Ishikawa (cell line): Measurements from ENCODE around the gene TXNDC15.

Source experiments
- CEBPB ChIP-seq: IDR thresholded peaks from 2 replicates; pipeline ENCODE4 v1.6.1; 2012
- CREB1 ChIP-seq: IDR thresholded peaks from 2 replicates; pipeline ENCODE4 v1.6.1; 2012; ENCODE audit warnings: low read depth
- EGR1 ChIP-seq: IDR thresholded peaks from 2 replicates; pipeline ENCODE4 v1.6.1; 2012
- EP300 ChIP-seq: IDR thresholded peaks from 2 replicates; pipeline ENCODE4 v1.6.1; 2012; ENCODE audit warnings: borderline replicate concordance
- FOXM1 ChIP-seq: IDR thresholded peaks from 2 replicates; pipeline ENCODE4 v1.6.1; 2012; ENCODE audit warnings: low read depth, borderline replicate concordance
- MAX ChIP-seq: IDR thresholded peaks from 2 replicates; pipeline ENCODE4 v1.6.1; 2012
- NFIC ChIP-seq: IDR thresholded peaks from 2 replicates; pipeline ENCODE4 v1.6.1; 2012
- RAD21 ChIP-seq: IDR thresholded peaks from 2 replicates; pipeline ENCODE4 v1.6.1; 2012; ENCODE audit warnings: low read depth
- REST ChIP-seq: IDR thresholded peaks from 2 replicates; pipeline ENCODE4 v1.6.1; 2012; ENCODE audit warnings: low read depth, mild to moderate bottlenecking
- TAF1 ChIP-seq: IDR thresholded peaks from 2 replicates; pipeline ENCODE4 v1.6.1; 2012; ENCODE audit warnings: low read depth, mild to moderate bottlenecking
- TCF12 ChIP-seq: IDR thresholded peaks from 2 replicates; pipeline ENCODE4 v1.6.1; 2012; ENCODE audit warnings: low read depth
- TEAD4 ChIP-seq: IDR thresholded peaks from 2 replicates; pipeline ENCODE4 v1.6.1; 2012
- USF1 ChIP-seq: IDR thresholded peaks from 2 replicates; pipeline ENCODE4 v1.6.1; 2012
- YY1 ChIP-seq: IDR thresholded peaks from 2 replicates; pipeline ENCODE4 v1.6.1; 2012; ENCODE audit warnings: low read depth
- ZBTB7A ChIP-seq: IDR thresholded peaks from 2 replicates; pipeline ENCODE4 v1.6.1; 2012; ENCODE audit warnings: low read depth

Gene TXNDC15

GRCh38 chr5:134889335-134889734 lies 15.2 kb downstream of the TXNDC15 start:
- TF ChIP-seq MAX, result no peak
- no peak for TF ChIP-seq TAF1
- no peak for TF ChIP-seq EP300
- TF ChIP-seq TEAD4, result no peak
- no peak for TF ChIP-seq ZBTB7A
- TF ChIP-seq RAD21, result no peak
- no peak for TF ChIP-seq EGR1
- no peak for TF ChIP-seq YY1
- no peak for TF ChIP-seq FOXM1
- no peak for TF ChIP-seq TCF12
- no peak for TF ChIP-seq CEBPB
- no peak for TF ChIP-seq CREB1
- no peak for TF ChIP-seq NFIC
- no peak for TF ChIP-seq USF1
- no peak for TF ChIP-seq REST

GRCh38 chr5:134891473-134891872 lies 17.3 kb downstream of the TXNDC15 start:
- no peak for TF ChIP-seq YY1
- TF ChIP-seq RAD21, result no peak
- TF ChIP-seq TCF12, result no peak
- no peak for TF ChIP-seq EP300
- no peak for TF ChIP-seq NFIC
- TF ChIP-seq TEAD4, result no peak
- TF ChIP-seq USF1, result no peak
- TF ChIP-seq CREB1, result no peak
- TF ChIP-seq CEBPB, result no peak
- no peak for TF ChIP-seq ZBTB7A
- no peak for TF ChIP-seq FOXM1

GRCh38 chr5:134892282-134892681 lies 18.1 kb downstream of the TXNDC15 start:
- TF ChIP-seq ZBTB7A (no peak), USF1 (no peak), MAX (no peak), TCF12 (no peak), EP300 (no peak), RAD21 (no peak), YY1 (no peak), TAF1 (no peak), CEBPB (no peak), FOXM1 (no peak), EGR1 (no peak), TEAD4 (no peak), REST (no peak), CREB1 (no peak), NFIC (no peak)

- TF ChIP-seq RAD21 (no peak), NFIC (no peak), EGR1 (no peak), MAX (no peak), TEAD4 (no peak), CREB1 (no peak), TCF12 (no peak), EP300 (no peak), TAF1 (no peak)
These were observed 18.8 kb downstream of the TXNDC15 start for GRCh38 chr5:134892926-134893325.

- TF ChIP-seq EGR1, result no peak
- TF ChIP-seq FOXM1, result no peak
- TF ChIP-seq REST, result no peak
- TF ChIP-seq CREB1, result no peak
These were observed 19.8 kb downstream of the TXNDC15 start for GRCh38 chr5:134893748-134894505.
